ENCODE results near the gene GPR35. TPM values are rescaled to one million over a fixed set of nuclear protein-coding genes. Genes with fewer than 3 reads are reported as not detected.

GPR35 gene
- total and polyA plus RNA-seq, 11 donors = 0.48 to 2.7 (median 0.93) TPM; not detected in 1

- Histone ChIP-seq H3K27me3 (no peaks in the 10 kb centered on the region), H3K36me3 (peaks cover 0 to 17% (median 6%) of the 10 kb centered on the region in 9 donors), H3K4me1 (peaks cover 7 to 63% (median 34%) of the 10 kb centered on the region in 12 donors), H3K9me3 (peaks cover 0 to 9% (median 0%) of the 10 kb centered on the region in 12 donors), H3K4me3 (peak overlapping the region; percentile 55 to 97 (median 83)), H3K27ac (peak overlapping the region; percentile 83 to 98 (median 92))
- 1 to 3% (median 2%) methylated on average over 15 to 20 of the region's 20 CpGs for WGBS, 4 donors
- intact Hi-C loops (cut with DNase I) = loop anchor here in 3 of 10 donors (1.0 to 10.0 kb wide), 5 partner anchors 16 to 351 kb away; partner anchors contain the start of genes DUSP28 (in 2 of the 3) and RNPEPL1 (in 1 of the 3)
- DNase-seq = peak in 2 of 5 donors; percentile 15 to 44
- ATAC-seq = no peak
- no peak for TF ChIP-seq CTCF (IDR thresholded peaks at IDR 0.05)
Measured at GRCh38 chr2:240585681-240586197, 39.5 kb upstream of the GPR35 start.

- intact Hi-C loops (cut with DNase I) = loop anchor here in 3 of 10 donors (1.0 to 10.0 kb wide), 4 partner anchors 17 to 352 kb away; partner anchors contain the start of gene DUSP28 (in 2 of the 3)
- ATAC-seq = peak; percentile 94 to 97 (median 96)
Measured at GRCh38 chr2:240586198-240586918, 38.9 kb upstream of the GPR35 start, which contains the start of gene CAPN10. Gene CAPN10, plus strand, starts transcription at chr2:240586734. Its CDS starts 178 bp downstream, at chr2:240586912.

DNA sequence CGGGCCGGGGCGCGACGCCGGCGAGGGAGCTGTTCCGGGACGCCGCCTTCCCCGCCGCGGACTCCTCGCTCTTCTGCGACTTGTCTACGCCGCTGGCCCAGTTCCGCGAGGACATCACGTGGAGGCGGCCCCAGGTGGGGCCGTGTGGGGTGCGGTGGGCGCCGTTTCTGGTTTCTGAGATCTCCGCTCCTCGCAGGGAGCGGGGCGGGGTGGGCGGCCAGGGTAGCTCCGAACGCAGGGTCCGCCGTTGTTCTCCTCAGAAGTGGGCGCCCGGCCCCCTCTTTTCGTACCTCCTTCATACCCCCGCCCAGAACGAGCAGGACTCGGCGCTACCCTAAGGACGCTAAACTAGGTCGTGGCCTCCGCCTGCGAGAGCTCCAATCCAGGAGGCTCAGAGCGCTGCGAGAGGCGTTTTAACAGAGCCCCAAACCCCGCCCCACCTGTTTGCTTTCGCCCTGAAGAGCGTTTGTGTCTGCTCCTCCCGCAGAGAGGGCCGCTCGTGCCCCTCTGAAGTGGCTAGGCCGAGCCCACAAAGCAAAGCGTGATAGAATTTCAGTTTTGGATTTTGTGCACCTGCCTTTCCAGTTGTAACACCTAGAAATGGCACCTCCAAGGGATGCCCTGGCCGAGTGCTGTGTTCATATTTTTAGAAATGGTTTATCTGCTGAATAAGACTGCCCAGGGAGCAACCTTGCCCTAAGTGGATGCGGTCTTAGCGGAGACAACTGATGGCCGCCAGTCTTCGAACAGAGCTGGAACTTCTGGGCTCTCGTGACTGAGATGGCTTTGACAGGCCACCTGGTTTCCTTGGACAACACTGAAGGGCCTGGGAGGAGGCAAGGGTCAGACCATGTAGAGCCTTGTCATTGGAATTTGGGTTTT lies 38.1 kb upstream of the GPR35 start:
- Histone ChIP-seq H3K9me3 (no peaks in the 10 kb centered on the region), H3K27me3 (no peaks in the 10 kb centered on the region), H3K27ac (peak overlapping the region; percentile 43 to 98 (median 92)), H3K4me1 (peaks cover 7 to 71% (median 34%) of the 10 kb centered on the region in 12 donors), H3K4me3 (peak overlapping the region; percentile 55 to 97 (median 83)), H3K36me3 (peaks cover 0 to 31% (median 16%) of the 10 kb centered on the region in 9 donors)
- TF ChIP-seq CTCF (IDR thresholded peaks at IDR 0.05) = no peak
- no peak for TF ChIP-seq POLR2A (IDR thresholded peaks at IDR 0.05)
- intact Hi-C loops (cut with DNase I) = loop anchor here in 3 of 10 donors (1.0 to 10.0 kb wide), 4 partner anchors 18 to 352 kb away; partner anchors contain the start of gene DUSP28 (in 2 of the 3)
- ATAC-seq (peak in 2 of 4 donors; percentile 29 to 33), DNase-seq (peak in 2 of 5 donors; percentile 48 to 74)
- WGBS, 4 donors = 2 to 15% (median 4%) methylated on average over 11 to 62 of the region's 62 CpGs

More at GRCh38 chr2:240586198-240586918, 38.9 kb upstream of the GPR35 start, which contains the start of gene CAPN10:
- peak; percentile 99 for DNase-seq
- H3K27me3 ChIP-seq = no peaks in the 10 kb centered on the region
- WGBS, 4 donors = 0% methylated on average over 8 to 88 of the region's 88 CpGs
- H3K4me3 ChIP-seq = peak within 1 kb of the TSS; percentile 55 to 97 (median 83)
- H3K27ac ChIP-seq = peak within 1 kb of the TSS; percentile 83 to 98 (median 92)
- peaks cover 0 to 23% (median 10%) of the 10 kb centered on the region in 9 donors for H3K36me3 ChIP-seq
- peaks cover 0 to 3% (median 0%) of the 10 kb centered on the region in 12 donors for H3K9me3 ChIP-seq
- H3K4me1 ChIP-seq = peaks cover 7 to 65% (median 34%) of the 10 kb centered on the region in 12 donors
- TF ChIP-seq CTCF (IDR thresholded peaks at IDR 0.05) (no peak), POLR2A (IDR thresholded peaks at IDR 0.05) (peak in 1 of 2 donors; percentile 57)

Measured in heart left ventricle (tissue), 16 donors.